GM12801 (cell line): Measurements from ENCODE around the gene NUP43.

Experiments used
- CTCF ChIP-seq: IDR thresholded peaks from one replicate; pipeline ENCODE4 v1.5.1; 2011; ENCODE audit warnings: control low read depth; ENCODE audit not compliant: insufficient read length; ENCODE audit errors: extremely low read depth

NUP43 gene, protein sequence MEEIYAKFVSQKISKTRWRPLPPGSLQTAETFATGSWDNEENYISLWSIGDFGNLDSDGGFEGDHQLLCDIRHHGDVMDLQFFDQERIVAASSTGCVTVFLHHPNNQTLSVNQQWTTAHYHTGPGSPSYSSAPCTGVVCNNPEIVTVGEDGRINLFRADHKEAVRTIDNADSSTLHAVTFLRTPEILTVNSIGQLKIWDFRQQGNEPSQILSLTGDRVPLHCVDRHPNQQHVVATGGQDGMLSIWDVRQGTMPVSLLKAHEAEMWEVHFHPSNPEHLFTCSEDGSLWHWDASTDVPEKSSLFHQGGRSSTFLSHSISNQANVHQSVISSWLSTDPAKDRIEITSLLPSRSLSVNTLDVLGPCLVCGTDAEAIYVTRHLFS

GRCh38 chr6:149746147-149746946, at the start of gene NUP43:
TSS of gene NUP43 (minus strand) at chr6:149746529. CDS start at chr6:149746495, 34 bp downstream.
- no peak for TF ChIP-seq CTCF

DNA sequence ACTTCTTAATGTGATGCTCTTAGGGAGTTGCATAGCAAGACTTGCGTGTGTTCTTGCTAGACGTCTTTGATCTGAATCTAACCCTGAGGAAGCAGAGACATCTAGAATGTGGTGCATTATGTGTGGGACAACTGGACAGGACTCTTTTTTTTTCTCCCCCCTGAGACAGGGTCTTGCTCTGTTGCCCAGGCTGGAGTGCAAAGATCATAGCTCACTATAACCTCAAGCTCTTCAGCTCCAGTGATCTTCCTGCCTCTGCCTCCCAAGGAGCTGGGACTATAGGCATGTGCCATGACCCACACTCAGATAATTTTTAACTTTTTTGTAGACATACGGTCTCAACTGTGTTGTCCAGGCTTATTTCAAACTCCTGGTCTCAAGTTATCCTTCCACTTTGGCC, 37.2 kb upstream of the NUP43 start:
- TF ChIP-seq CTCF: no peak

DNA sequence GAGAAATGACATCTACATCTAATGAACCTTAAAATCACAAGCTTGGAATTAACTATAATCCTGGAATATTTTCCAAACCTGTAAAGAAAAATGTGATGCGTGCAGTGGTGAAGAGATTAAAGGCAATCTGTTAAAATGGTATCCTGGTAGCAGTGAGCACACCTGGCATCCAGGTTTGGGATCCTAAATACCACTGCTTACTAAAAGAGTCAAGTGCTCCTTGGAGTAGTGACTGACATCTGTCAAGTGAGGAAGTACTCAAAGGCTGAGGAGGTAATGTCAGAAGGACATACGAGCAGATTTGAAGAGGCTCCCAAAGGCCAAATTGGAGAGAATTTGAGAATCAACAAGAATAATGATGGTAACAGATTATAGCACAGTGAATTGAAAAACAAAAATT, 36.0 kb upstream of the NUP43 start:
- TF ChIP-seq CTCF: no peak

- TF ChIP-seq CTCF: no peak
Measured at GRCh38 chr6:149781715-149782114, 35.4 kb upstream of the NUP43 start.

GRCh38 chr6:149779644-149779963, 33.3 kb upstream of the NUP43 start:
- no peak for TF ChIP-seq CTCF

GRCh38 chr6:149777624-149778023, 31.3 kb upstream of the NUP43 start:
- TF ChIP-seq CTCF: no peak

DNA sequence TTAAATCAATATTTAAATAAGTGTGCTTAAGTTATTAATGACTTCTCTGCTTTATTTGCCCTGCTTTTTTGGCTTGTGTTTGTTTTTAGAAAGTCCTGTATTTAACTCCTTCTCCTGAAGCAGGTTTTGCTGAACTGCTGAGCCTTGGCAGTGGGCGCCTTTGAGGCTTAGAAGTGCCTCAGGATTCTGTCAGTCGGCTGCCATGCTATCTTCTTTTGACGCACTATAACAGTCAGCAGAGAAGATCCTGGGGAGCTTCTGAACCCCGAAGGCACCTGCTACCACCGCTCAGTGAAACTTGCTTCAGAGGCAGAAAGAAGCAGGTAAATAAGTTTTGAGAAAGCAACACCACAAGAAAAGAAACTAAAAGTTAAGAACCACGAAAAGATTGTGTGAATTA, 25.6 kb upstream of the NUP43 start:
- no peak for TF ChIP-seq CTCF
